A549 (cell line): Measurements from ENCODE around the gene KIAA1671. TPM values are rescaled to one million over a fixed set of nuclear protein-coding genes. Genes with fewer than 3 reads are reported as not detected.
A peak's percentile ranks its signal among the peaks of the same experiment; 100 is the strongest.

ENCODE experiments used
- ATAC-seq, 2 experiments: fragments of 200-7000 bp in 1 of 2; fragments of >200 bp in 1 of 2; cut with Nextera tagmentation in 1 of 2; cut with Tn5 transposase in 1 of 2; 3 replicates each; pipeline versions ENCODE4 v1.8.0 to v1.9.1; 2018 to 2020; ENCODE audit warnings: mild to moderate bottlenecking in 1 of 2, moderate library complexity in 1 of 2
- CTCF ChIA-PET: fragments of 300-600 bp; sonication (Branson Sonifier 250); formaldehyde crosslinking; extraction: SDS; loops from one replicate; lab custom pipeline; 2021; ENCODE audit warnings: antibody characterized with exemption, inconsistent platforms; lab: Yijun Ruan, JAX
- POLR2A ChIA-PET: fragments of 350-600 bp; formaldehyde crosslinking; extraction: SDS; loops from one replicate; lab custom pipeline; 2021; ENCODE audit warnings: antibody characterized with exemption, inconsistent platforms; lab: Yijun Ruan, JAX
- DNase-seq, 2 experiments: peaks; one replicate each; pipeline versions ENCODE4 v3.0.0 to v3.0.0-alpha.2; 2011 to 2016; ENCODE audit warnings: low read depth in 1 of 2, low spot score in 1 of 2
- FAIRE-seq: peaks from 2 replicates; lab custom pipeline; 2011; peaks lifted over from hg19 to GRCh38; lab: Jason Lieb, UNC
- H3K27ac ChIP-seq, 2 experiments: fragments of >200 bp; sonication (Bioruptor Twin); formaldehyde crosslinking; 3 replicates each; pipeline ENCODE4 v1.5.1; 2016 to 2017
- H3K4me1 ChIP-seq: fragments of >200 bp; sonication (Bioruptor Twin); formaldehyde crosslinking; 3 replicates; pipeline ENCODE4 v1.6.1; 2016
- H3K4me2 ChIP-seq: fragments of >200 bp; sonication (Bioruptor Twin); formaldehyde crosslinking; 3 replicates; pipeline ENCODE4 v1.6.1; 2016
- H3K4me3 ChIP-seq: fragments of >200 bp; sonication (Bioruptor Twin); formaldehyde crosslinking; 3 replicates; pipeline ENCODE4 v1.5.1; 2016
- H3K9me3 ChIP-seq: fragments of >200 bp; sonication (Bioruptor Twin); formaldehyde crosslinking; 3 replicates; pipeline ENCODE4 v1.6.1; 2016
- EHF ChIP-seq: fragments of 250-450 bp; sonication (Bioruptor Pico); IDR thresholded peaks from 2 replicates; pipeline ENCODE4 v1.5.0; 2020; ENCODE audit warnings: mild to moderate bottlenecking
- EP300 ChIP-seq, 2 experiments: fragments of >200 bp; sonication (Bioruptor Twin); formaldehyde crosslinking; IDR thresholded peaks; 2 replicates in 1 of 2; 3 replicates in 1 of 2; pipeline ENCODE4 v1.6.1; 2016 to 2017
- FOSB ChIP-seq: fragments of 250-450 bp; sonication (Bioruptor Pico); IDR thresholded peaks from 2 replicates; pipeline ENCODE4 v1.5.0; 2020; ENCODE audit warnings: mild to moderate bottlenecking, moderate library complexity
- FOSL2 ChIP-seq, 2 experiments: fragments of 450-650 bp in 1 of 2; fragments of >200 bp in 1 of 2; sonication (Bioruptor Twin) in 1 of 2; formaldehyde crosslinking; IDR thresholded peaks; 2 replicates each; pipeline versions ENCODE4 v1.5.0 to v1.6.1; 2016 to 2020; ENCODE audit warnings: mild to moderate bottlenecking in 1 of 2, moderate library complexity in 1 of 2
- HEYL ChIP-seq: fragments of 250-450 bp; sonication (Bioruptor Pico); IDR thresholded peaks from 2 replicates; pipeline ENCODE4 v1.8.0; 2021; ENCODE audit warnings: mild to moderate bottlenecking, moderate library complexity
- HOXB13 ChIP-seq: fragments of 250-450 bp; sonication (Bioruptor Pico); IDR thresholded peaks from 2 replicates; pipeline ENCODE4 v1.5.0; 2020; ENCODE audit warnings: low read depth, mild to moderate bottlenecking, moderate library complexity
- HOXB5 ChIP-seq: fragments of 250-450 bp; sonication (Bioruptor Pico); IDR thresholded peaks from 2 replicates; pipeline ENCODE4 v1.5.0; 2020; ENCODE audit warnings: mild to moderate bottlenecking, moderate library complexity
- JUNB ChIP-seq: fragments of >200 bp; sonication (Bioruptor Twin); formaldehyde crosslinking; IDR thresholded peaks from 2 replicates; pipeline ENCODE4 v1.6.1; 2016
- KDM1A ChIP-seq: fragments of 200-600 bp; sonication (generic); IDR thresholded peaks from 2 replicates; pipeline ENCODE4 v1.6.1; 2016; ENCODE audit warnings: low read depth, mild to moderate bottlenecking
- NR3C1 ChIP-seq: fragments of >200 bp; sonication (Bioruptor Twin); formaldehyde crosslinking; IDR thresholded peaks from 3 replicates; pipeline ENCODE4 v1.6.1; 2017
- PHF8 ChIP-seq: fragments of 200-600 bp; sonication (generic); IDR thresholded peaks from 2 replicates; pipeline ENCODE4 v1.6.1; 2016; ENCODE audit warnings: low read depth, mild to moderate bottlenecking, antibody characterized with exemption, moderate library complexity, borderline replicate concordance
- POLR2AphosphoS2 ChIP-seq: conservative IDR thresholded peaks from 2 replicates; pipeline ENCODE4 v1.6.1; 2012; ENCODE audit warnings: low read length, improper control_type of control experiment, inconsistent platforms
- RAD21 ChIP-seq, 2 experiments: fragments of >200 bp in 1 of 2; sonication (Bioruptor Twin) in 1 of 2; formaldehyde crosslinking in 1 of 2; IDR thresholded peaks in 1 of 2; conservative IDR thresholded peaks in 1 of 2; 2 replicates in 1 of 2; 3 replicates in 1 of 2; pipeline ENCODE4 v1.6.1; 2012 to 2018; ENCODE audit warnings: inconsistent platforms in 1 of 2
- RARB ChIP-seq: fragments of 250-450 bp; sonication (Bioruptor Pico); IDR thresholded peaks from 2 replicates; pipeline ENCODE4 v1.8.0; 2021; ENCODE audit warnings: mild to moderate bottlenecking, moderate library complexity
- SMC3 ChIP-seq: fragments of >200 bp; sonication (Bioruptor Twin); formaldehyde crosslinking; IDR thresholded peaks from 3 replicates; pipeline ENCODE4 v1.6.1; 2018; ENCODE audit warnings: inconsistent platforms
- TFCP2L1 ChIP-seq: fragments of 250-450 bp; sonication (Bioruptor Pico); IDR thresholded peaks from 2 replicates; pipeline ENCODE4 v1.5.0; 2021; ENCODE audit warnings: mild to moderate bottlenecking
- TP53 ChIP-seq: fragments of 250-450 bp; sonication (Bioruptor Pico); IDR thresholded peaks from 2 replicates; pipeline ENCODE4 v1.5.0; 2021; ENCODE audit warnings: mild to moderate bottlenecking, moderate library complexity
- ZFP36 ChIP-seq: fragments of 450-650 bp; IDR thresholded peaks from 2 replicates; pipeline ENCODE4 v1.6.1; 2014; ENCODE audit warnings: borderline replicate concordance; ENCODE audit not compliant: partially characterized antibody
- WGBS: methylation state at CpG from one replicate; pipeline ENCODE4 v1.1.6; 2017; ENCODE audit errors: missing lambda C conversion rate; 5-methylcytosine and 5-hydroxymethylcytosine counted together
- polyA plus RNA-seq, 4 experiments: library from polyadenylated mRNA; depleted of rRNA in 3 of 4; stranded (reverse); fragments of >200 nt; fragmentation: RNase III in 1 of 4; extraction: RNeasy Plus Mini Kit Qiagen cat#74134 plus additional on column Dnase treatment in 1 of 4; gene quantifications; 2 replicates in 3 of 4; 3 replicates in 1 of 4; pipeline ENCODE4 v1.2.3, GENCODE V29; 2011 to 2017
- TF ChIP-seq, protein P1 (sequence below): fragments of >200 bp; sonication (Bioruptor Twin); formaldehyde crosslinking; IDR thresholded peaks from 3 replicates; pipeline ENCODE4 v1.5.1; 2016
- TF ChIP-seq, protein P2 (sequence below): IDR thresholded peaks from 2 replicates; pipeline ENCODE4 v1.6.1; 2012
- TF ChIP-seq, protein P3 (sequence below): IDR thresholded peaks from 2 replicates; pipeline ENCODE4 v1.6.1; 2012
- TF ChIP-seq, protein P4 (sequence below): fragments of >200 bp; sonication (Bioruptor Twin); formaldehyde crosslinking; IDR thresholded peaks from 3 replicates; pipeline ENCODE4 v1.6.1; 2016
- TF ChIP-seq, protein P5 (sequence below): fragments of 150-350 bp; IDR thresholded peaks from 2 replicates; pipeline ENCODE4 v1.6.1; 2014; ENCODE audit warnings: low read depth, mild to moderate bottlenecking, low read length
- TF ChIP-seq, protein P6 (sequence below): fragments of 250-450 bp; sonication (Bioruptor Pico); IDR thresholded peaks from 2 replicates; pipeline ENCODE4 v1.5.0; 2021; ENCODE audit warnings: mild to moderate bottlenecking, moderate library complexity, borderline replicate concordance

Gene KIAA1671
- polyA plus RNA-seq, 2 of the 4 experiments (the other 2 are of a cell fraction): 5.3 to 7.9 TPM

DNA sequence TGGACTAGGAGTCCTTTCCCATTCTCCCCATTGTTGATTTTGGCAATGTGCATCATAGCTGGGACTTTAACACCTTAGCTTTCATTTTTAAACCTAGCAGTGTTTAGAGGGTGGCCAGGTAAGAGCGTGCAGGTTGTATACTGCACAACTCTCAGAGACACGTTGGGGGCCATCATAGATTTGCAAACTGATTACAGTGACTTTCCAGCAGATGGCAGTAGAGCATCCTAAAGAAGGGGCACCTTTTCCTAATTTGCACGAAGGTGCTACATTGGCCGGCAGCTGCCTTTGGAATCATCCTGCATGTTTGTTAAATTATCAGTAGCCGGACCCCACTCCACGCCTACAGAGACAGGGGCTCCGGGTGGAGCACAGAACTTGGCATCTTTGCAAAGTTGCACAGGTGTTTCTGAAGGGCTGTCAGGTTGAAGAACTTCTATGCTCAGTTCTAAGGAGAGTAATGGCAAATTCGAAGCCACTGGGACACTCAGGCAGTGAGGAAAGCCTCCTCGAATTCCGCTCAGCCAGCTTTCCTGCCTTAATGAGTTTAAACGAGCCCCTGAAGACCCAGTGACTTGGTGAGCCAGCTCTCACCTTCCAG lies 13.7 kb upstream of the KIAA1671 start:
- Histone ChIP-seq H3K4me1 (no peaks in the 10 kb centered on the region), H3K4me2 (no peak overlapping the region)
- FAIRE-seq: no peak
- CTCF ChIA-PET: interaction anchor here (0.6 to 4.3 kb wide), 34 partner anchors 8 to 263 kb away, joined by 3 to 107 read pairs (median 5); partner anchors contain the start of gene LHFPL7
- TF ChIP-seq TFCP2L1 (CRISPR knock-in tag) (no peak), HEYL (CRISPR knock-in tag) (no peak), SMC3 (peak; percentile 71), HOXB5 (CRISPR knock-in tag) (no peak), PHF8 (no peak), RAD21 (conservative IDR thresholded peaks at IDR 0.05 in 1 of 2, IDR thresholded peaks at IDR 0.05 in 1 of 2) (peak; percentile 64 to 74)
- TF ChIP-seq, protein P1, sequence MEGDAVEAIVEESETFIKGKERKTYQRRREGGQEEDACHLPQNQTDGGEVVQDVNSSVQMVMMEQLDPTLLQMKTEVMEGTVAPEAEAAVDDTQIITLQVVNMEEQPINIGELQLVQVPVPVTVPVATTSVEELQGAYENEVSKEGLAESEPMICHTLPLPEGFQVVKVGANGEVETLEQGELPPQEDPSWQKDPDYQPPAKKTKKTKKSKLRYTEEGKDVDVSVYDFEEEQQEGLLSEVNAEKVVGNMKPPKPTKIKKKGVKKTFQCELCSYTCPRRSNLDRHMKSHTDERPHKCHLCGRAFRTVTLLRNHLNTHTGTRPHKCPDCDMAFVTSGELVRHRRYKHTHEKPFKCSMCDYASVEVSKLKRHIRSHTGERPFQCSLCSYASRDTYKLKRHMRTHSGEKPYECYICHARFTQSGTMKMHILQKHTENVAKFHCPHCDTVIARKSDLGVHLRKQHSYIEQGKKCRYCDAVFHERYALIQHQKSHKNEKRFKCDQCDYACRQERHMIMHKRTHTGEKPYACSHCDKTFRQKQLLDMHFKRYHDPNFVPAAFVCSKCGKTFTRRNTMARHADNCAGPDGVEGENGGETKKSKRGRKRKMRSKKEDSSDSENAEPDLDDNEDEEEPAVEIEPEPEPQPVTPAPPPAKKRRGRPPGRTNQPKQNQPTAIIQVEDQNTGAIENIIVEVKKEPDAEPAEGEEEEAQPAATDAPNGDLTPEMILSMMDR: peak; percentile 70
- TF ChIP-seq, protein P2, sequence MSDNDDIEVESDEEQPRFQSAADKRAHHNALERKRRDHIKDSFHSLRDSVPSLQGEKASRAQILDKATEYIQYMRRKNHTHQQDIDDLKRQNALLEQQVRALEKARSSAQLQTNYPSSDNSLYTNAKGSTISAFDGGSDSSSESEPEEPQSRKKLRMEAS: no peak
- TF ChIP-seq, all 56 proteins: peak for 3
- Histone ChIP-seq H3K9me3 (no peaks in the 10 kb centered on the region), H3K4me3 (no peak overlapping the region), H3K27ac (no peak overlapping the region)
- WGBS: 0% methylated on average over 7 of the region's 11 CpGs
- DNase-seq (peak; percentile 40 to 42), ATAC-seq (peak; percentile 65 to 78; a peak in 4 of 6 replicates)
- POLR2A ChIA-PET: no interaction called here

DNA sequence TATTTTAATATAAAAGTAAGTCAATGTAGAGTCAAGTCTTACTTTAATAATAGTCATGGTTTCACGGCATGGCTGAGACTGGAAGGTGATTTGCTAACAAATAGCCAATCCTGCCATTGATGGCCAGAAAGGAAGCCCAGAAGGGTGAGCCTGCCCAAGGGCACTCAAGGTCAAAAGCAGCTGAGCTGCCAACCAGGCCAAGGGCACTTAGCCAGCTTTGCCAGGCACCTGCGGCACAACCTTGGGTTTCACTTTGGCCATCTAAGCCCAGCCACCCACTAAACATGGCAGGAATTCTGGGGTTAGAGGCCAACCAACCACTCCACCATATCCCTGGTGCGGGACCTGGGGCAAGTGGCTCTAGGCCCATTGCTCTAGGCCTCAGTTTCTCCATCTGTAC lies 10.2 kb upstream of the KIAA1671 start:
- H3K9me3 ChIP-seq: no peaks in the 10 kb centered on the region
- no peak for FAIRE-seq
- TF ChIP-seq EP300 (IDR thresholded peaks at IDR 0.05) (no peak), NR3C1 (no peak), FOSB (no peak), ZFP36 (no peak), KDM1A (no peak), TP53 (CRISPR knock-in tag) (no peak), RARB (no peak), HOXB13 (no peak), JUNB (no peak), EHF (no peak), FOSL2 (IDR thresholded peaks at IDR 0.05) (no peak), FOSL2 (CRISPR knock-in tag; IDR thresholded peaks at IDR 0.05) (no peak), POLR2AphosphoS2 (no peak)
- TF ChIP-seq, protein P3, sequence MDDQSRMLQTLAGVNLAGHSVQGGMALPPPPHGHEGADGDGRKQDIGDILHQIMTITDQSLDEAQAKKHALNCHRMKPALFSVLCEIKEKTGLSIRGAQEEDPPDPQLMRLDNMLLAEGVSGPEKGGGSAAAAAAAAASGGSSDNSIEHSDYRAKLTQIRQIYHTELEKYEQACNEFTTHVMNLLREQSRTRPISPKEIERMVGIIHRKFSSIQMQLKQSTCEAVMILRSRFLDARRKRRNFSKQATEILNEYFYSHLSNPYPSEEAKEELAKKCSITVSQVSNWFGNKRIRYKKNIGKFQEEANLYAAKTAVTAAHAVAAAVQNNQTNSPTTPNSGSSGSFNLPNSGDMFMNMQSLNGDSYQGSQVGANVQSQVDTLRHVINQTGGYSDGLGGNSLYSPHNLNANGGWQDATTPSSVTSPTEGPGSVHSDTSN: no peak
- TF ChIP-seq, protein P4, sequence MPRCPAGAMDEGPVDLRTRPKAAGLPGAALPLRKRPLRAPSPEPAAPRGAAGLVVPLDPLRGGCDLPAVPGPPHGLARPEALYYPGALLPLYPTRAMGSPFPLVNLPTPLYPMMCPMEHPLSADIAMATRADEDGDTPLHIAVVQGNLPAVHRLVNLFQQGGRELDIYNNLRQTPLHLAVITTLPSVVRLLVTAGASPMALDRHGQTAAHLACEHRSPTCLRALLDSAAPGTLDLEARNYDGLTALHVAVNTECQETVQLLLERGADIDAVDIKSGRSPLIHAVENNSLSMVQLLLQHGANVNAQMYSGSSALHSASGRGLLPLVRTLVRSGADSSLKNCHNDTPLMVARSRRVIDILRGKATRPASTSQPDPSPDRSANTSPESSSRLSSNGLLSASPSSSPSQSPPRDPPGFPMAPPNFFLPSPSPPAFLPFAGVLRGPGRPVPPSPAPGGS: no peak
- TF ChIP-seq, protein P5, sequence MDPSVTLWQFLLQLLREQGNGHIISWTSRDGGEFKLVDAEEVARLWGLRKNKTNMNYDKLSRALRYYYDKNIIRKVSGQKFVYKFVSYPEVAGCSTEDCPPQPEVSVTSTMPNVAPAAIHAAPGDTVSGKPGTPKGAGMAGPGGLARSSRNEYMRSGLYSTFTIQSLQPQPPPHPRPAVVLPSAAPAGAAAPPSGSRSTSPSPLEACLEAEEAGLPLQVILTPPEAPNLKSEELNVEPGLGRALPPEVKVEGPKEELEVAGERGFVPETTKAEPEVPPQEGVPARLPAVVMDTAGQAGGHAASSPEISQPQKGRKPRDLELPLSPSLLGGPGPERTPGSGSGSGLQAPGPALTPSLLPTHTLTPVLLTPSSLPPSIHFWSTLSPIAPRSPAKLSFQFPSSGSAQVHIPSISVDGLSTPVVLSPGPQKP: no peak
- TF ChIP-seq, protein P2: no peak
- TF ChIP-seq, protein P6, sequence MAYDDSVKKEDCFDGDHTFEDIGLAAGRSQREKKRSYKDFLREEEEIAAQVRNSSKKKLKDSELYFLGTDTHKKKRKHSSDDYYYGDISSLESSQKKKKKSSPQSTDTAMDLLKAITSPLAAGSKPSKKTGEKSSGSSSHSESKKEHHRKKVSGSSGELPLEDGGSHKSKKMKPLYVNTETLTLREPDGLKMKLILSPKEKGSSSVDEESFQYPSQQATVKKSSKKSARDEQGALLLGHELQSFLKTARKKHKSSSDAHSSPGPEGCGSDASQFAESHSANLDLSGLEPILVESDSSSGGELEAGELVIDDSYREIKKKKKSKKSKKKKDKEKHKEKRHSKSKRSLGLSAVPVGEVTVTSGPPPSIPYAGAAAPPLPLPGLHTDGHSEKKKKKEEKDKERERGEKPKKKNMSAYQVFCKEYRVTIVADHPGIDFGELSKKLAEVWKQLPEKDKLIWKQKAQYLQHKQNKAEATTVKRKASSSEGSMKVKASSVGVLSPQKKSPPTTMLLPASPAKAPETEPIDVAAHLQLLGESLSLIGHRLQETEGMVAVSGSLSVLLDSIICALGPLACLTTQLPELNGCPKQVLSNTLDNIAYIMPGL: no peak
- TF ChIP-seq, all 56 proteins: peak for 0
- Histone ChIP-seq H3K4me1 (no peaks in the 10 kb centered on the region), H3K4me3 (no peak overlapping the region), H3K4me2 (no peak overlapping the region), H3K27ac (no peak overlapping the region)
- CTCF ChIA-PET: interaction anchor here (1.6 to 12.1 kb wide), 3 partner anchors 9 to 115 kb away, joined by 7 to 112 read pairs (median 7); no protein-coding TSS in a partner anchor
- no peak for DNase-seq
- no peak for ATAC-seq
- POLR2A ChIA-PET: no interaction called here
- 100% methylated on average over 3 of the region's 3 CpGs for WGBS
